Upper lobe of left lung (tissue), 4 donors: Measurements from ENCODE around the gene FNDC8.

ENCODE experiments used
- CTCF ChIP-seq, 6 experiments: fragments of 450-650 bp in 4 of 6; fragments of 200-600 bp in 2 of 6; sonication (generic) in 2 of 6; IDR thresholded peaks; one replicate each; pipeline ENCODE4 v1.5.1; 2016 to 2019; ENCODE audit warnings: antibody characterized with exemption in 6 of 6
- EP300 ChIP-seq, 4 donors: sonication (generic); formaldehyde crosslinking; IDR thresholded peaks; one replicate each; pipeline ENCODE4 v1.5.1; 2017; ENCODE audit warnings: antibody characterized with exemption in 4 of 4, control low read depth in 2 of 4

GRCh38 chr17:35130392-35130791 is 9.0 kb downstream of the FNDC8 start:
- no peak for TF ChIP-seq CTCF (IDR thresholded peaks at IDR 0.05)
- no peak for TF ChIP-seq EP300 (IDR thresholded peaks at IDR 0.05)
